Activated CD4-positive, alpha-beta memory T cell treated with anti-CD3 and anti-CD28 coated beads for 36 hours (primary cell): ENCODE results near the gene D2HGDH. TPM values are rescaled to one million over a fixed set of nuclear protein-coding genes. Genes with fewer than 3 reads are reported as not detected.
A peak's percentile ranks its signal among the peaks of the same experiment; 100 is the strongest.

Experiments used
- CTCF ChIA-PET: fragments of 350-600 bp; sonication (Branson Sonifier 250); formaldehyde crosslinking; loops from one replicate; lab custom pipeline; 2021; ENCODE audit warnings: antibody characterized with exemption, inconsistent platforms; lab: Charles Lee
- POLR2A ChIA-PET: fragments of 350-600 bp; sonication (Branson Sonifier 250); formaldehyde crosslinking; loops from one replicate; lab custom pipeline; 2021; ENCODE audit warnings: antibody characterized with exemption; lab: Charles Lee
- DNase-seq: peaks from one replicate; pipeline ENCODE4 v3.0.0-alpha.2; 2020
- H3K27ac Mint-ChIP-seq: one replicate; pipeline ENCODE4 v1.8.0; 2021; ENCODE audit warnings: mixed read lengths
- H3K27me3 Mint-ChIP-seq: one replicate; pipeline ENCODE4 v1.8.0; 2021; ENCODE audit warnings: mixed read lengths
- H3K36me3 Mint-ChIP-seq: one replicate; pipeline ENCODE4 v1.8.0; 2021; ENCODE audit warnings: mixed read lengths
- H3K4me1 Mint-ChIP-seq: one replicate; pipeline ENCODE4 v1.8.0; 2021; ENCODE audit warnings: low read depth, mixed read lengths
- H3K4me3 Mint-ChIP-seq: one replicate; pipeline ENCODE4 v1.8.0; 2021; ENCODE audit warnings: mild to moderate bottlenecking, mixed read lengths
- H3K9me3 Mint-ChIP-seq: one replicate; pipeline ENCODE4 v1.8.0; 2021; ENCODE audit warnings: mixed read lengths
- intact Hi-C: fragments of 100-400 bp; cut with micrococcal nuclease; formaldehyde crosslinking; loops from one replicate; pipeline ENCODE4 v1.15.1; 2023
- total RNA-seq, 2 experiments: library from RNA; stranded (reverse); gene quantifications; one replicate each; pipeline ENCODE4 v1.2.3, GENCODE V29; 2021

The D2HGDH gene
- total RNA-seq, 2 experiments from 2014 or later, result 27.5 to 28.2 TPM

GRCh38 chr2:241771286-241772062 lies 37.0 kb downstream of the D2HGDH start:
- ChIA-PET POLR2A (interaction anchor here (0.8 to 1.0 kb wide), 2 partner anchors 8 to 32 kb away, joined by 3 read pairs; no protein-coding TSS in a partner anchor), CTCF (no interaction called here)
- Mint-ChIP-seq H3K4me3 (no peak overlapping the region), H3K27ac (peak overlapping the region; percentile 21), H3K9me3 (no peaks in the 10 kb centered on the region), H3K36me3 (no peaks in the 10 kb centered on the region), H3K4me1 (peaks cover 6% of the 10 kb centered on the region), H3K27me3 (no peaks in the 10 kb centered on the region)
- DNase-seq, result peak; percentile 8
- intact Hi-C loops, result loop anchor here (1.0 kb wide), 1 partner anchor 17 kb away; no protein-coding TSS in a partner anchor

DNA sequence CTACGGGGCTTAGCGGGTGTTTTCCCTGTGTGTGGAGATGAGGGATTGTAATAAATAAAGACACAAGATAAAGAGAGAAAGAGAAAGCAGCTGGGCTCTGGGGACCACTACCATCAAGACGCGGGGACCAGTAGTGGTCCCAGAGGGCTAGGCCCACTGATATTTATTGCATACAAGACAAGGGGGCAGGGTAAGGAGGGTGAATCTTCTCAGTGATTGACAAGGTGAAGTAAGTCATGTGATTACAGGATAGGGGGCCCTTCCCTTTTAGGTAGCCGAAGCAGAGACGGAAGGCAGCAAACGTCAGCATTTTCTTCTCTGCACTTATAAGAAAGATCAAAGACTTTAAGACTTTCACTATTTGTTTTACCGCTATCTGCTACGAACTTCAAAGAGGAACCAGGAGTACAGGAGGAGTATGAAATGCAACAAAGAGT lies 37.7 kb downstream of the D2HGDH start:
- Mint-ChIP-seq H3K4me3 (no peak overlapping the region), H3K27me3 (no peaks in the 10 kb centered on the region), H3K4me1 (peaks cover 6% of the 10 kb centered on the region), H3K27ac (peak overlapping the region; percentile 21), H3K9me3 (no peaks in the 10 kb centered on the region), H3K36me3 (no peaks in the 10 kb centered on the region)
- POLR2A ChIA-PET, result interaction anchor here (1.0 kb wide), 2 partner anchors 9 to 86 kb away, joined by 3 read pairs; partner anchors contain the start of gene DTYMK
- DNase-seq, result peak; percentile 57
- CTCF ChIA-PET, result no interaction called here
- intact Hi-C loops, result loop anchor here (1.0 kb wide), 1 partner anchor 16 kb away; no protein-coding TSS in a partner anchor

DNA sequence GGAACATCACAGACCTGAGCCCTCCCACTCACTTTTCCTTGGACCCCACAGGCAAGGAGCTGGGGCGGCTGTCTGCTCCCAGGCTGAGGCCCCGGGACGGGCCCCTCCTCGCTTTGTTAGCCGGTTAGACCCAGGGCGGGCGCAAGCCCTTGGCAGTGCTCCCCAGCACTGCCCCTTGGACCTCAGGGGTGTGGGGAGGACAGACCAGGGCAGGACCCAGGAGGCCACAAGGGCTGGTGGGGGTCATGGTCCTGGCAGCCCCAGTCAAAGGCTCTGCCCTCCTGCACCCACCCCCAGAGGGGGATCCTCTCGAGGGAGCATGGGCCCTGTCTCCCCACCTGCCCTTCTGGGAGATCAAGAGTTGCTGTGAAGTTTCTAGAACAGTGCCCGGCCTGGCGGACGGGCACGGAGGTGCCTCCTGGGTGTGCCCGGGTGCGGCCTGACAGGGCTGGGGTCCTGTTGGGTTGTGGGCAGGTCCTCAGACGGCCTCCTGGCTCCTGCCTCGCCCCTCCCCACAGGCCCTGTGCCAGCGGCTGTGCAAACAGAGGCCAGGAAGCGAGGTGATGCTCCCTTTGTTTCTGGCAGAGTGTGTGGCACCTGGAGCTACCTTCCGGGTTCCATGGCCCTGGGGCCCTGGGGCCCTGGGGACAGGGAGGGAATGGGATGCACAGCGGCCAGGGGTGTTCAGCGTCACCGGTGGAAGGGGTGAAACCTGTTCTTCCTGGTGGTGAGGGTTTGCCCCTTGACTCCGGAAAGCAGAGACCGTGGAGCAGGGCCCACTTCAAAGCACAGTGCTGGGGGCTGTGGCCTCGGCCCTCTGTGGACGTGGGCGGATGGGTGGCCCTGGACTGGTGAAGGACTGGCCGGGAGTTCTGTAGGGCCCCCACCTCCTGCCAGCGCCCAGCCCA lies 39.3 kb downstream of the D2HGDH start:
- POLR2A ChIA-PET, result interaction anchor here (0.8 kb wide), 1 partner anchor 71 kb away, joined by 3 read pairs; no protein-coding TSS in a partner anchor

DNA sequence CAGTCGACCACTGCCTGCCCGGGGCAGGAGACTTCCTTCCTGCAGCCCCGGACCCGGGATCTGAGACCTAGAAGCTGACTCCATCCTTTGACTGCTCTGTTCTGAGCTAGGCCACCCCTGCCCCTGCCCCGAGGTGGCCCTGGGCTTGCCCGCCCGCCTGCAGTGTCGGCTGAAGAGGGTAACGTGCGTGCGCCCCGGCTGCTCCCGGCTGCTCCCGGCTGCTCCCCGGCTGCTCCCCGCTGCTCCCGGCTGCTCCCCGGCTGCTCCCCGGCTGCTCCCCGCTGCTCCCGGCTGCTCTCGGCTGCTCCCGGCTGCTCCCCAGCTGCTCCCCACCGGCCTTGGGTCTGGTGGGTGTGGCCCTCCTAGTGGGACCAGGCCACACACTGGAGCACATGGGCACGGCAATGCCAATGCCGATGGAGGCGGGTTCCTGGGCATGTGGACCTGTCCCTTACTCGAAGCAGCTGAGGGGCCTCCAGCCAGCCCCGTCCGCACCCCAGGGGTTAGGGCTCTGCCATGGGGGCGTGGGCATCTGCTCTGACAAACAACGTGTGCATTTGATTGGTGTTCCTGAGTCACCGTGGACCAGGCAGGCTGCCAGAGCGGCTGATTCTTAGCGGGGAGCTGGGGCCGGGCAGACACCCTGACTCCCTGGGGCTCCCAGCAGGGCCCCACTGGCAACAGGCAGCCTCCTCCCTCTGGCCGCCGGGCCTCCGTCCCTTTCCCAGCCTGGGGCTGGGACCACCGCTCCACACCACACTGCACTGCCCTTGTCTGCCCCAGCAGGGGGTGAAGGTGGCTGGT lies 40.2 kb downstream of the D2HGDH start:
- no peaks in the 10 kb centered on the region for H3K9me3 Mint-ChIP-seq
- no peaks in the 10 kb centered on the region for H3K27me3 Mint-ChIP-seq
- H3K4me3 Mint-ChIP-seq, result no peak overlapping the region
- ChIA-PET CTCF (no interaction called here), POLR2A (interaction anchor here (0.6 kb wide), 1 partner anchor 13 kb away, joined by 3 read pairs; no protein-coding TSS in a partner anchor)
- H3K4me1 Mint-ChIP-seq, result peaks cover 6% of the 10 kb centered on the region
- H3K36me3 Mint-ChIP-seq, result no peaks in the 10 kb centered on the region
- peak; percentile 7 for DNase-seq
- intact Hi-C loops, result no loop called here
- H3K27ac Mint-ChIP-seq, result no peak overlapping the region

More for the DNA sequence above, 39.3 kb downstream of the D2HGDH start:
- no peak overlapping the region for H3K27ac Mint-ChIP-seq
- no peaks in the 10 kb centered on the region for H3K36me3 Mint-ChIP-seq
- no peak overlapping the region for H3K4me3 Mint-ChIP-seq
- intact Hi-C loops, result no loop called here
- no peaks in the 10 kb centered on the region for H3K9me3 Mint-ChIP-seq
- peaks cover 6% of the 10 kb centered on the region for H3K4me1 Mint-ChIP-seq
- DNase-seq, result peak; percentile 7
- no peaks in the 10 kb centered on the region for H3K27me3 Mint-ChIP-seq
- CTCF ChIA-PET, result no interaction called here

- Mint-ChIP-seq H3K4me3 (no peak overlapping the region), H3K27me3 (no peaks in the 10 kb centered on the region), H3K36me3 (no peaks in the 10 kb centered on the region), H3K27ac (no peak overlapping the region), H3K4me1 (peaks cover 6% of the 10 kb centered on the region), H3K9me3 (peaks cover 2% of the 10 kb centered on the region)
- ChIA-PET POLR2A (interaction anchor here (0.6 kb wide), 1 partner anchor 12 kb away, joined by 3 read pairs; no protein-coding TSS in a partner anchor), CTCF (no interaction called here)
- peak; percentile 7 for DNase-seq
- intact Hi-C loops, result no loop called here
These were observed 41.1 kb downstream of the D2HGDH start for GRCh38 chr2:241775223-241776177.

GRCh38 chr2:241776336-241777169 lies 42.1 kb downstream of the D2HGDH start, which contains the start of gene GAL3ST2:
TSS of gene GAL3ST2 (plus strand) at chr2:241776822. CDS start at chr2:241776956, 134 bp downstream.
- H3K36me3 Mint-ChIP-seq, result peaks cover 4% of the 10 kb centered on the region
- intact Hi-C loops, result no loop called here
- H3K27me3 Mint-ChIP-seq, result no peaks in the 10 kb centered on the region
- H3K4me3 Mint-ChIP-seq, result no peak within 1 kb of the TSS
- no peak within 1 kb of the TSS for H3K27ac Mint-ChIP-seq
- DNase-seq, result no peak
- ChIA-PET POLR2A (no interaction called here), CTCF (no interaction called here)
- peaks cover 10% of the 10 kb centered on the region for H3K9me3 Mint-ChIP-seq
- H3K4me1 Mint-ChIP-seq, result peaks cover 6% of the 10 kb centered on the region

DNA sequence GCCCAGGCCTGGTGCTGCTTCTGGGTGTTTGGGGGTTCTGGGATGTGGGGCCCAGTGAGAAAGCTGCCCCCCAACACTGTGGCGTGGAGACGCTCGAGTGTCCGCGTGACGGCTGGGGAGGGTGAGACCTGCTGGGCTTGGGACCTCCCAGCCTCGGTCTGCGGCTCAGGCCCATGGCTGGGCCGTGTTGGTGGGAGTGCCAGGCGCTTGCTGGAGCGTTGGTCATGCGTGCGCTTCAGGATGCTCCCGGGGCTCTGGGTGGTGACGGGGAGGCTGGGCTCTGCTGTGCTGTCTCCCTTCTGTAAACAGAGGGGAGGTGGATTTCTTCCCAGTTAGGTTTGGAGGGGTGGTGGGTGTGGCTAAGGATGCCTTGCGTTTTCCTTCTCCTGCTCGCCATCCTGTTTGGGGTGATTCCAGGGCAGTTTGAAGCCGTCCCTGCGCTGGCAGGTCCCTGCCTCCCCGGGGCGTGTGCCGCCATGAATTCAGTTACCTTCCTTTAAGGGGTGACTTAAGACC lies 42.8 kb downstream of the D2HGDH start:
- Mint-ChIP-seq H3K27ac (no peak overlapping the region), H3K4me1 (peaks cover under 1% of the 10 kb centered on the region), H3K27me3 (no peaks in the 10 kb centered on the region), H3K4me3 (no peak overlapping the region), H3K36me3 (peaks cover 4% of the 10 kb centered on the region), H3K9me3 (peaks cover 10% of the 10 kb centered on the region)
- intact Hi-C loops, result no loop called here
- CTCF ChIA-PET, result no interaction called here
- no peak for DNase-seq
- POLR2A ChIA-PET, result no interaction called here

GRCh38 chr2:241777686-241778627 lies 43.5 kb downstream of the D2HGDH start:
- ChIA-PET CTCF (interaction anchor here (0.9 kb wide), 1 partner anchor 100 kb away, joined by 5 read pairs; no protein-coding TSS in a partner anchor), POLR2A (interaction anchor here (0.6 kb wide), 1 partner anchor 35 kb away, joined by 3 read pairs; no protein-coding TSS in a partner anchor)
- peak; percentile 5 for DNase-seq

More at GRCh38 chr2:241777686-241778627, 43.5 kb downstream of the D2HGDH start:
- Mint-ChIP-seq H3K27me3 (no peaks in the 10 kb centered on the region), H3K36me3 (peaks cover 4% of the 10 kb centered on the region), H3K4me3 (no peak overlapping the region), H3K27ac (no peak overlapping the region), H3K4me1 (no peaks in the 10 kb centered on the region), H3K9me3 (peaks cover 10% of the 10 kb centered on the region)
- intact Hi-C loops, result no loop called here
